ENCODE data around the gene LTBP1. TPM values are rescaled to one million over a fixed set of nuclear protein-coding genes. Genes with fewer than 3 reads are reported as not detected.
"Not testable (repeated sequence)": the region's sequence is repeated elsewhere in the genome, so short reads cannot be mapped to it uniquely, and the experiment has no call there.

The LTBP1 gene
- total RNA-seq, 1 experiment from 2014 or later, result 28.5 TPM

DNA sequence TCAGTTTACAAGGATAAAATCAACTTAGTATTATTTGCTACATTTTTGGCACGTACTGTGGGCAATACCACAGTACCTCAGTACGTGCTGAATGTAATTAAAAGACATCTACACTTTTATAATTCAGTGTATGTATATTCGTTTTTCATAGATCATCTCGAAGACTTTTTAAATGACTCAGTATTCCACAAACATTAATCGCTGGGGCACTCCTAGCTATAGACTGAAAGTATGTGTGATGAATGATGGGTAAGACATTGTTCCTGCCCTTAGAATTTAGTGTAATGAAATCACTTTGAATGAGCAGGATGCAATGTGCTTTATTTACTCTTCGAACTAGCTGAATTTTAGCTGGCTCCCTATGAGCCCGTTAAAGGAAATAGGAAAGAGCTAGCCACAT lies 284.1 kb downstream of the LTBP1 start:
- H3K27me3 ChIP-seq (ENCODE audit: insufficient read depth, low read length), result no peaks in the 10 kb centered on the region
- H3T11ph ChIP-seq (ENCODE audit: low read length), result no peak overlapping the region
- H2BK5ac ChIP-seq (ENCODE audit: insufficient read length, low read length), result no peak overlapping the region
- no peak overlapping the region for H3K4me3 Mint-ChIP-seq
- H3K36me3 Mint-ChIP-seq (ENCODE audit: insufficient read depth in 1 of 3, low read depth in 3 of 3), result peaks cover 0 to 4% (median 1%) of the 10 kb centered on the region in 3 experiments; a peak in 4 of 7 replicates
- H2BK15ac ChIP-seq (ENCODE audit: low read depth, low read length), result no peak overlapping the region
- no peak overlapping the region for H3K27ac ChIP-seq (ENCODE audit: insufficient read length, low read depth, low read length)
- WGBS (ENCODE audit: extremely low coverage, insufficient read length, low lambda C conversion rate), result no CpG with 5 or more reads among the region's 7 CpGs
- H3K56ac ChIP-seq (ENCODE audit: insufficient read length, low read depth, low read length), result no peak overlapping the region
- H3K4me1 Mint-ChIP-seq, result peaks cover 0 to 4% of the 10 kb centered on the region in 2 experiments; a peak in 1 of 4 replicates
- no peak overlapping the region for H2BK12ac ChIP-seq (ENCODE audit: insufficient read length, low read depth, low read length)
- no peak overlapping the region for H3K14ac ChIP-seq (ENCODE audit: insufficient read depth, low read length)
- H3K23me2 ChIP-seq (ENCODE audit: insufficient read length, low read depth, low read length, poor library complexity, severe bottlenecking), result no peaks in the 10 kb centered on the region
- H2BK120ac ChIP-seq (ENCODE audit: low read depth, low read length, poor library complexity, severe bottlenecking), result no peak overlapping the region
- H3K79me1 ChIP-seq (ENCODE audit: insufficient read depth, low read depth, low read length, poor library complexity, severe bottlenecking), result no peaks in the 10 kb centered on the region
- no peak overlapping the region for H3K18ac ChIP-seq (ENCODE audit: insufficient read length, low read depth, low read length)
- no peaks in the 10 kb centered on the region for H3K4me1 ChIP-seq (ENCODE audit: insufficient read depth, low read length)
- no peaks in the 10 kb centered on the region for H3K9me3 ChIP-seq (ENCODE audit: control insufficient read depth, low read depth, low read length)
- H2AFZ ChIP-seq (ENCODE audit: low read length), result no peak overlapping the region
- DNase-seq, result no peak
- no peak overlapping the region for H4K8ac ChIP-seq (replicated peaks; ENCODE audit: insufficient read length, low read depth, low read length)
- no peak overlapping the region for H2AK5ac ChIP-seq (ENCODE audit: insufficient read length, low read length)
- no peaks in the 10 kb centered on the region for H3K9me3 Mint-ChIP-seq
- no peak overlapping the region for H3K27ac Mint-ChIP-seq
- H3K9ac ChIP-seq (ENCODE audit: extremely low read depth, insufficient read length, low read length), result no peak overlapping the region
- TF ChIP-seq, protein P1, sequence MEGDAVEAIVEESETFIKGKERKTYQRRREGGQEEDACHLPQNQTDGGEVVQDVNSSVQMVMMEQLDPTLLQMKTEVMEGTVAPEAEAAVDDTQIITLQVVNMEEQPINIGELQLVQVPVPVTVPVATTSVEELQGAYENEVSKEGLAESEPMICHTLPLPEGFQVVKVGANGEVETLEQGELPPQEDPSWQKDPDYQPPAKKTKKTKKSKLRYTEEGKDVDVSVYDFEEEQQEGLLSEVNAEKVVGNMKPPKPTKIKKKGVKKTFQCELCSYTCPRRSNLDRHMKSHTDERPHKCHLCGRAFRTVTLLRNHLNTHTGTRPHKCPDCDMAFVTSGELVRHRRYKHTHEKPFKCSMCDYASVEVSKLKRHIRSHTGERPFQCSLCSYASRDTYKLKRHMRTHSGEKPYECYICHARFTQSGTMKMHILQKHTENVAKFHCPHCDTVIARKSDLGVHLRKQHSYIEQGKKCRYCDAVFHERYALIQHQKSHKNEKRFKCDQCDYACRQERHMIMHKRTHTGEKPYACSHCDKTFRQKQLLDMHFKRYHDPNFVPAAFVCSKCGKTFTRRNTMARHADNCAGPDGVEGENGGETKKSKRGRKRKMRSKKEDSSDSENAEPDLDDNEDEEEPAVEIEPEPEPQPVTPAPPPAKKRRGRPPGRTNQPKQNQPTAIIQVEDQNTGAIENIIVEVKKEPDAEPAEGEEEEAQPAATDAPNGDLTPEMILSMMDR (conservative IDR thresholded peaks at IDR 0.05), result no peak
- H4K5ac ChIP-seq (ENCODE audit: insufficient read length, low read depth, low read length), result no peak overlapping the region
- no peak overlapping the region for H4K91ac ChIP-seq (ENCODE audit: insufficient read length, low read depth, low read length)
- no peak overlapping the region for H3K4ac ChIP-seq (ENCODE audit: low read depth, low read length)
- H3K4me2 ChIP-seq (ENCODE audit: insufficient read depth, insufficient read length, low read length), result no peak overlapping the region
- no peak overlapping the region for H2BK20ac ChIP-seq (ENCODE audit: low read depth, low read length, poor library complexity, severe bottlenecking)
- no peaks in the 10 kb centered on the region for H3K27me3 Mint-ChIP-seq (ENCODE audit: low read depth)
- no peaks in the 10 kb centered on the region for H3K79me2 ChIP-seq (ENCODE audit: insufficient read depth, low read length)
- no peak overlapping the region for H3K23ac ChIP-seq (ENCODE audit: insufficient read length, low read depth, low read length)
- H4K20me1 ChIP-seq (ENCODE audit: control insufficient read depth, insufficient read depth, insufficient read length), result no peaks in the 10 kb centered on the region

DNA sequence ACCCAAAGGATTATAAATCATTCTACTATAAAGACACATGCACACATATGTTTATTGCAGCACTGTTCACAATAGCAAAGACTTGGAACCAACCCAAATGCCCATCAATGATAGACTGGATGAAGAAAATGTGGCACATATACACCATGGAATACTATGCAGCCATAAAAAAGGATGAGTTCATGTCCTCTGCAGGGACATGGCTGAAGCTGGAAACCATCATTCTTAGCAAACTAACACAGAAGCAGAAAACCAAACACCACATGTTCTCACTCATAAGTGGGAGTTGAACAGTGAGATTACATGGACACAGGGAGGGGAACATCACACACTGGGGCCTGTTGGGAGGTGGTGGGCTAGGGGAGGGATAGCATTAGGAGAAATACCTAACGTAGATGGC lies 288.8 kb downstream of the LTBP1 start:
- not testable (repeated sequence) for H3K9me3 Mint-ChIP-seq; H3K9ac ChIP-seq (ENCODE audit: extremely low read depth, insufficient read length, low read length); DNase-seq; H4K20me1 ChIP-seq (ENCODE audit: control insufficient read depth, insufficient read depth, insufficient read length); H3K4ac ChIP-seq (ENCODE audit: low read depth, low read length); H3K27me3 Mint-ChIP-seq (ENCODE audit: low read depth); H3T11ph ChIP-seq (ENCODE audit: low read length); H4K5ac ChIP-seq (ENCODE audit: insufficient read length, low read depth, low read length); H3K14ac ChIP-seq (ENCODE audit: insufficient read depth, low read length); H3K27ac Mint-ChIP-seq; H3K18ac ChIP-seq (ENCODE audit: insufficient read length, low read depth, low read length); H2BK120ac ChIP-seq (ENCODE audit: low read depth, low read length, poor library complexity, severe bottlenecking); H3K36me3 Mint-ChIP-seq (ENCODE audit: insufficient read depth in 1 of 3, low read depth in 3 of 3); H3K27me3 ChIP-seq (ENCODE audit: insufficient read depth, low read length); H3K23ac ChIP-seq (ENCODE audit: insufficient read length, low read depth, low read length); H3K4me2 ChIP-seq (ENCODE audit: insufficient read depth, insufficient read length, low read length); H3K4me3 Mint-ChIP-seq; H3K23me2 ChIP-seq (ENCODE audit: insufficient read length, low read depth, low read length, poor library complexity, severe bottlenecking); H3K56ac ChIP-seq (ENCODE audit: insufficient read length, low read depth, low read length); H2AFZ ChIP-seq (ENCODE audit: low read length); H3K9me3 ChIP-seq (ENCODE audit: control insufficient read depth, low read depth, low read length); H3K79me2 ChIP-seq (ENCODE audit: insufficient read depth, low read length); H3K79me1 ChIP-seq (ENCODE audit: insufficient read depth, low read depth, low read length, poor library complexity, severe bottlenecking); H3K4me1 ChIP-seq (ENCODE audit: insufficient read depth, low read length); H2BK20ac ChIP-seq (ENCODE audit: low read depth, low read length, poor library complexity, severe bottlenecking); H2BK5ac ChIP-seq (ENCODE audit: insufficient read length, low read length); H4K8ac ChIP-seq (replicated peaks; ENCODE audit: insufficient read length, low read depth, low read length); H2AK5ac ChIP-seq (ENCODE audit: insufficient read length, low read length); H2BK15ac ChIP-seq (ENCODE audit: low read depth, low read length); H3K4me1 Mint-ChIP-seq; H3K27ac ChIP-seq (ENCODE audit: insufficient read length, low read depth, low read length); H2BK12ac ChIP-seq (ENCODE audit: insufficient read length, low read depth, low read length); H4K91ac ChIP-seq (ENCODE audit: insufficient read length, low read depth, low read length)
- WGBS (ENCODE audit: extremely low coverage, insufficient read length, low lambda C conversion rate), result no CpG with 5 or more reads among the region's 1 CpG
